Thyroid gland (tissue), 4 donors: ENCODE results near the gene PIWIL1. TPM values are rescaled to one million over a fixed set of nuclear protein-coding genes. Genes with fewer than 3 reads are reported as not detected.

ENCODE experiments used
- DNase-seq, 2 donors: peaks; one replicate each; pipeline ENCODE4 v3.0.0-alpha.2; 2019
- H3K27ac ChIP-seq, 3 donors: fragments of 200-600 bp; sonication (generic); 1 replicate in 2 of 3; 2 replicates in 1 of 3; pipeline ENCODE4 v1.5.1; 2016 to 2019; ENCODE audit warnings: mild to moderate bottlenecking in 1 of 3, moderate library complexity in 1 of 3
- H3K27me3 ChIP-seq: fragments of 200-600 bp; sonication (generic); one replicate; pipeline ENCODE4 v1.5.1; 2019
- H3K36me3 ChIP-seq, 2 donors: fragments of 200-600 bp; sonication (generic); one replicate each; pipeline ENCODE4 v1.5.1; 2016 to 2019
- H3K4me1 ChIP-seq, 2 donors: fragments of 200-600 bp; sonication (generic); one replicate each; pipeline ENCODE4 v1.5.1; 2017 to 2019
- H3K4me3 ChIP-seq, 3 donors: fragments of 200-600 bp; sonication (generic); replicated peaks in 1 of 3; 1 replicate in 2 of 3; 2 replicates in 1 of 3; pipeline ENCODE4 v1.5.1; 2016; ENCODE audit warnings: mild to moderate bottlenecking in 1 of 3
- H3K9me3 ChIP-seq: fragments of 200-600 bp; sonication (generic); one replicate; pipeline ENCODE4 v1.5.1; 2017
- POLR2A ChIP-seq, 2 donors: fragments of 450-650 bp; IDR thresholded peaks; one replicate each; pipeline ENCODE4 v1.6.1; 2017; ENCODE audit warnings: antibody characterized with exemption in 2 of 2, mild to moderate bottlenecking in 2 of 2, moderate library complexity in 1 of 2
- WGBS, 2 donors: methylation state at CpG; one replicate each; pipeline ENCODE4 v1.1.5; 2017; 5-methylcytosine and 5-hydroxymethylcytosine counted together
- intact Hi-C: fragments of 100-400 bp; cut with DNase I; formaldehyde crosslinking; loops from one replicate; pipeline ENCODE4 v1.15.1; 2023
- total RNA-seq, 4 donors: library from RNA; depleted of rRNA; stranded (reverse); fragments of >200 nt; gene quantifications; one replicate each; pipeline ENCODE4 v1.2.3, GENCODE V29; 2016
- TF ChIP-seq, protein P1 (sequence below), 6 experiments: fragments of 200-600 bp in 3 of 6; fragments of 450-650 bp in 3 of 6; sonication (generic) in 3 of 6; IDR thresholded peaks; one replicate each; pipeline ENCODE4 v1.5.1; 2016 to 2019; ENCODE audit warnings: antibody characterized with exemption in 6 of 6, mild to moderate bottlenecking in 2 of 6, inconsistent platforms in 1 of 6, moderate library complexity in 1 of 6

The PIWIL1 gene
- total RNA-seq, 4 donors from 2014 or later, result 0.22 to 1.5 (median 0.67) TPM; not detected in 1

DNA sequence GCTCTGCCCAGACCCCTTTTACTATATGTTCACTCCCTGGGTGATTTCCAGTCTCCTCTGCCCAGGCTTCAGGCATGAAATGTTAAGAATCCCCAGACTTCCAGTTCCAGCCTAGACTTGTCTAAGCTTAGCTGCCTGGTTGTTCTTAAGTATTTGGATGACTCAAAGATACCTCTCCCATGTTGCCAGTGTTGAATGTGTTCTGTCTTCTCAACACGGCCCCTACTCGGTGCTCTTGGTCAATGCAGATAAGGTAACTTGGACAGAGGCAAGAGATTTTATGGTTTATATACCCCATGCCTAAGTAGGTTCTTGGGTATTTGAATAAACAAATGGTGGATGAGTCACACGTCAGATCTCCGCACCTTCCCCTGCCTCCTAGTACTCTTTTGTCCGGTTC lies 13.6 kb downstream of the PIWIL1 start:
- no peak overlapping the region for H3K27ac ChIP-seq
- H3K9me3 ChIP-seq, result no peaks in the 10 kb centered on the region
- 92 to 93% methylated on average over 5 of the region's 5 CpGs for WGBS, 2 donors
- no peak for TF ChIP-seq POLR2A (IDR thresholded peaks at IDR 0.05)
- TF ChIP-seq, protein P1, sequence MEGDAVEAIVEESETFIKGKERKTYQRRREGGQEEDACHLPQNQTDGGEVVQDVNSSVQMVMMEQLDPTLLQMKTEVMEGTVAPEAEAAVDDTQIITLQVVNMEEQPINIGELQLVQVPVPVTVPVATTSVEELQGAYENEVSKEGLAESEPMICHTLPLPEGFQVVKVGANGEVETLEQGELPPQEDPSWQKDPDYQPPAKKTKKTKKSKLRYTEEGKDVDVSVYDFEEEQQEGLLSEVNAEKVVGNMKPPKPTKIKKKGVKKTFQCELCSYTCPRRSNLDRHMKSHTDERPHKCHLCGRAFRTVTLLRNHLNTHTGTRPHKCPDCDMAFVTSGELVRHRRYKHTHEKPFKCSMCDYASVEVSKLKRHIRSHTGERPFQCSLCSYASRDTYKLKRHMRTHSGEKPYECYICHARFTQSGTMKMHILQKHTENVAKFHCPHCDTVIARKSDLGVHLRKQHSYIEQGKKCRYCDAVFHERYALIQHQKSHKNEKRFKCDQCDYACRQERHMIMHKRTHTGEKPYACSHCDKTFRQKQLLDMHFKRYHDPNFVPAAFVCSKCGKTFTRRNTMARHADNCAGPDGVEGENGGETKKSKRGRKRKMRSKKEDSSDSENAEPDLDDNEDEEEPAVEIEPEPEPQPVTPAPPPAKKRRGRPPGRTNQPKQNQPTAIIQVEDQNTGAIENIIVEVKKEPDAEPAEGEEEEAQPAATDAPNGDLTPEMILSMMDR (IDR thresholded peaks at IDR 0.05), result no peak
- peaks cover 0 to 12% of the 10 kb centered on the region in 2 donors for H3K4me1 ChIP-seq
- intact Hi-C loops, result no loop called here
- no peak overlapping the region for H3K4me3 ChIP-seq
- H3K36me3 ChIP-seq, result no peaks in the 10 kb centered on the region
- no peaks in the 10 kb centered on the region for H3K27me3 ChIP-seq
- no peak for DNase-seq

DNA sequence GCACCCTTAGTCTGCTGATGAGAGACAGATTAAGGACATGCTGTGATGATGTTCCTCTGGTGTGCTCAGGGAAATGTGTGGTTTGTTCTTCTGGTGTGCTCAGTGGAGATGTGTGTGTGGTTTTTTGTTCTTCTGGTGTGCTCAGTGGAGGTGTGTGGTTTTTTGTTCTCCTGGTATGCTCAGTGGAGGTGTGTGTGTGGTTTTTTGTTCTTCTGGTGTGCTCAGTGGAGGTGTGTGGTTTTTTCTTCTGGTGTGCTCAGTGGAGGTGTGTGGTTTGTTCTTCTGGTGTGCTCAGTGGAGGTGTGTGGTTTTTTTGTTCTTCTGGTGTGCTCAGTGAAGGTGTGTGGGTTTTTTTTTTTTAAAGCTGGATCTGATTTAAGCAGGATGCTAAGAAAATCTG lies 15.4 kb downstream of the PIWIL1 start:
- Histone ChIP-seq H3K9me3 (no peaks in the 10 kb centered on the region), H3K27me3 (no peaks in the 10 kb centered on the region), H3K4me1 (peaks cover 11 to 26% of the 10 kb centered on the region in 2 donors), H3K36me3 (no peaks in the 10 kb centered on the region), H3K4me3 (no peak overlapping the region), H3K27ac (no peak overlapping the region)
- no peak for TF ChIP-seq POLR2A (IDR thresholded peaks at IDR 0.05)
- TF ChIP-seq, protein P1 (IDR thresholded peaks at IDR 0.05), result no peak
- no peak for DNase-seq
- intact Hi-C loops, result no loop called here

DNA sequence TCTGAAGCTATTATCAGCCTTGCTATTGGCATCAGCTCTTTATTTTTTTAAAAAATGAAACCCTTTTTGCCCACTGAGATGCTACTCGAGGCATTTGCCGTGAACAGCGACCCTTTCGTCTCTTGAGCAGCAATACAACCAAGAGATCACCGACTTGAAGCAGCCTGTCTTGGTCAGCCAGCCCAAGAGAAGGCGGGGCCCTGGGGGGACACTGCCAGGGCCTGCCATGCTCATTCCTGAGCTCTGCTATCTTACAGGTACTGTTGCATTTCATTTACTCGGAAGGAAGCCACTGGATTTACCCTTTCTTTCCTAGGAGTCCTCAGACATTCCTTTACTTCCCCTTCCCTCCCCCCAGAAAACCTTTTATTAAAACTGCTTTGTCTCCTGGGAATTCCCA lies 16.7 kb downstream of the PIWIL1 start:
- no peak for TF ChIP-seq POLR2A (IDR thresholded peaks at IDR 0.05)
- TF ChIP-seq, protein P1 (IDR thresholded peaks at IDR 0.05), result no peak
- peak; percentile 26 to 37 for DNase-seq
- Histone ChIP-seq H3K27ac (no peak overlapping the region), H3K4me1 (peaks cover 19 to 40% of the 10 kb centered on the region in 2 donors), H3K9me3 (no peaks in the 10 kb centered on the region), H3K27me3 (no peaks in the 10 kb centered on the region), H3K4me3 (no peak overlapping the region), H3K36me3 (no peaks in the 10 kb centered on the region)
- intact Hi-C loops, result no loop called here
- 31 to 38% methylated on average over 7 of the region's 7 CpGs for WGBS, 2 donors

DNA sequence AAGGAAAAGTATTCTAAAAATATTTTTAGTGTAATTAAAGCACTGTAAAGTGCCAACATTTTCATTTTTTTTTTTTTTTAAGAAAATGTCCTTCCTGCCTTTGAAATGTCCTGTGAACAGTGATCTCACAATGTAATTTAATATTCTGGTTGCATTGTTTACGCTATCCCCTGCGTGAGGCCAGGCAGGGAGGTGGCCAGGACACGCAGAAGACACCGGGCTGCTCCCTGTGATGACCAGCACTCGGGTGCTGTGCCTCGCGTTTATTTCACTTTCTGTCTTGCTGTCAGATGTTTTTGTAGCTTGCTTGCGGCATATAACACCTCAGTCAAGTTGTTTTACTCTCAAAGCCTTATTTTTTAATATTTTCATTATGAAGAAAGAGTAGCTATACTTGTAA lies 18.5 kb downstream of the PIWIL1 start:
- peaks cover 21 to 40% of the 10 kb centered on the region in 2 donors for H3K4me1 ChIP-seq
- 68 to 74% methylated on average over 8 of the region's 8 CpGs for WGBS, 2 donors
- no peaks in the 10 kb centered on the region for H3K27me3 ChIP-seq

DNA sequence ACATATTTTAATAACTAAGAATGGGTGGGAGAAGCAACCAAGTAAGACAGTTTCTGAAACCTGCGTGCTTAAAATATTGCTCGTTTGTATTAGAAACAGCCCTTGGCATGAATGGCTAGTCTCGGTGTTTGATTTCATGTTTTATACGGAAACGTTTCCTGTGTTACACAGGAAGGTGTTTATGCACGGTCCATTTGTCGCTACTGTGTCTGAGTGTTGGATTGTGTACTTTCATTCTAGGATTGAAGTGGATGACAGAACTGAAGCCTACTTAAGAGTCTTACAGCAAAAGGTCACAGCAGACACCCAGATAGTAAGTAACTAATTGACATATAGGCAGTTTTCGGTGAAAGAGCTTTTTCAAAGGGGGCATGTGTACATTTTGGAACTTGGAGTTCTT lies 19.6 kb downstream of the PIWIL1 start:
- Histone ChIP-seq H3K4me3 (no peak overlapping the region), H3K4me1 (peaks cover 21 to 40% of the 10 kb centered on the region in 2 donors), H3K27ac (peak overlapping the region; percentile 19 to 52 (median 24)), H3K36me3 (no peaks in the 10 kb centered on the region), H3K27me3 (no peaks in the 10 kb centered on the region), H3K9me3 (no peaks in the 10 kb centered on the region)
- WGBS, 2 donors, result 14 to 36% methylated on average over 8 of the region's 8 CpGs
- peak; percentile 54 to 55 for DNase-seq
- TF ChIP-seq POLR2A (IDR thresholded peaks at IDR 0.05), result no peak
- TF ChIP-seq, protein P1 (IDR thresholded peaks at IDR 0.05), result no peak
- intact Hi-C loops, result no loop called here

More for the DNA sequence above, 18.5 kb downstream of the PIWIL1 start:
- Histone ChIP-seq H3K36me3 (no peaks in the 10 kb centered on the region), H3K27ac (no peak overlapping the region), H3K9me3 (no peaks in the 10 kb centered on the region), H3K4me3 (no peak overlapping the region)
- TF ChIP-seq, protein P1 (IDR thresholded peaks at IDR 0.05), result no peak
- no peak for TF ChIP-seq POLR2A (IDR thresholded peaks at IDR 0.05)
- intact Hi-C loops, result no loop called here
- no peak for DNase-seq
